ENCODE results near the gene NUDT16L1.

The NUDT16L1 gene

GRCh38 chr16:4651827-4652226 lies 41.5 kb upstream of the NUDT16L1 start:
- no peak for DNase-seq (ENCODE audit: low spot score)
- in situ Hi-C loops (cut with MboI; ENCODE audit: low pct_unique_long_range_greater_than_20kb, low sequenced_read_pairs, unreplicated experiment) = no loop called here
- TF ChIP-seq CTCF (IDR thresholded peaks at IDR 0.05; ENCODE audit: extremely low read depth, insufficient read depth, missing control alignments) = no peak

DNA sequence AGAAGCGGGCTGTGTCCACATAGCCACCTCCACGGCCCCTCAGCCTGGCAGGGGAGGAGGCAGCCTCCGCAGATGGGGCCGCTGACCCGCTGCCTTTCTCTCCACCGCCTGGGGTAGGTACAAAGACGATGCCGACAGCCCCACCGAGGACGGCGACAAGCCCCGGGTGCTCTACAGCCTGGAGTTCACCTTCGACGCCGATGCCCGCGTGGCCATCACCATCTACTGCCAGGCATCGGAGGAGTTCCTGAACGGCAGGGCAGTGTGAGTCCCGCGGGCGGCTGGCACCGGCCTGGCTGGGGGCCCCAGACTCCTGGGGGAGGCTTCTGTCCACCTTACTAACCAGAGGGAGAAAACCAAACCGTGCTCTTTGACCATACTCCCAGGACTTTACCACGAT lies 40.8 kb upstream of the NUDT16L1 start:
- DNase-seq (ENCODE audit: low spot score) = no peak
- in situ Hi-C loops (cut with MboI; ENCODE audit: low pct_unique_long_range_greater_than_20kb, low sequenced_read_pairs, unreplicated experiment) = no loop called here
- TF ChIP-seq CTCF (IDR thresholded peaks at IDR 0.05; ENCODE audit: extremely low read depth, insufficient read depth, missing control alignments) = no peak

GRCh38 chr16:4654011-4654963 lies 39.1 kb upstream of the NUDT16L1 start:
- in situ Hi-C loops (cut with MboI; ENCODE audit: low pct_unique_long_range_greater_than_20kb, low sequenced_read_pairs, unreplicated experiment) = no loop called here

GRCh38 chr16:4654964-4655590 lies 38.3 kb upstream of the NUDT16L1 start:
- in situ Hi-C loops (cut with MboI; ENCODE audit: low pct_unique_long_range_greater_than_20kb, low sequenced_read_pairs, unreplicated experiment) = no loop called here
- no peak for TF ChIP-seq CTCF (IDR thresholded peaks at IDR 0.05; ENCODE audit: extremely low read depth, insufficient read depth, missing control alignments)
- DNase-seq (ENCODE audit: low spot score) = no peak

More at GRCh38 chr16:4654011-4654963, 39.1 kb upstream of the NUDT16L1 start:
- no peak for DNase-seq (ENCODE audit: low spot score)
- no peak for TF ChIP-seq CTCF (IDR thresholded peaks at IDR 0.05; ENCODE audit: extremely low read depth, insufficient read depth, missing control alignments)

- TF ChIP-seq CTCF (IDR thresholded peaks at IDR 0.05; ENCODE audit: extremely low read depth, insufficient read depth, missing control alignments) = no peak
- no peak for DNase-seq (ENCODE audit: low spot score)
- in situ Hi-C loops (cut with MboI; ENCODE audit: low pct_unique_long_range_greater_than_20kb, low sequenced_read_pairs, unreplicated experiment) = no loop called here
These were observed 37.6 kb upstream of the NUDT16L1 start for GRCh38 chr16:4655801-4656200.

- no peak for TF ChIP-seq CTCF (IDR thresholded peaks at IDR 0.05; ENCODE audit: extremely low read depth, insufficient read depth, missing control alignments)
- no peak for DNase-seq (ENCODE audit: low spot score)
- in situ Hi-C loops (cut with MboI; ENCODE audit: low pct_unique_long_range_greater_than_20kb, low sequenced_read_pairs, unreplicated experiment) = no loop called here
These were observed 37.1 kb upstream of the NUDT16L1 start for GRCh38 chr16:4656221-4656620.
